Stimulated activated CD8-positive, alpha-beta memory T cell treated with anti-CD3 and anti-CD28 coated beads, Interleukin-7, amount 100 ng/mL, for 24 hours (primary cell): ENCODE data around the gene IQCH.
A peak's percentile ranks its signal among the peaks of the same experiment; 100 is the strongest.

Experiments
- DNase-seq: peaks from one replicate; pipeline ENCODE4 v3.0.0-alpha.2; 2020; ENCODE audit warnings: low read depth

The IQCH gene

DNA sequence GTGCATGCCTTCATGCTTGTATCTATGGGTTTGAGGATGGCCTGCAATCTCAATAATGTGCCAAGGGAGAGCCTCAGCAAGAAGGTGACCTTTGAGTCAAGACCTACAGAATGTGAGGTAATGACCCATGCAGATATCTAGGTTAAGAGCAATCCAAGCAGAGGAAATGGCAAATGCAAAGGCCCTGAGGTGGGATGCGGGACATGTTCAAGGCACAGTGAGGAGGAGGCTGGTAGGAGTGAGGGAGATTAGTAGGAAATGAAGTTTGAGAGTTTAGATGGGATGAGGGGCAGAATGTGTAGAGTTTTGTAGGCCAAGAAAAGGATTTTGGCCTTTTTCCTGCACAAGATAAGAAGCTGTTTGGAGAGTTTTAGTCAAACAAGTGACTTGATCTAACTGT, 283.2 kb downstream of the IQCH start:
- no peak for DNase-seq

DNA sequence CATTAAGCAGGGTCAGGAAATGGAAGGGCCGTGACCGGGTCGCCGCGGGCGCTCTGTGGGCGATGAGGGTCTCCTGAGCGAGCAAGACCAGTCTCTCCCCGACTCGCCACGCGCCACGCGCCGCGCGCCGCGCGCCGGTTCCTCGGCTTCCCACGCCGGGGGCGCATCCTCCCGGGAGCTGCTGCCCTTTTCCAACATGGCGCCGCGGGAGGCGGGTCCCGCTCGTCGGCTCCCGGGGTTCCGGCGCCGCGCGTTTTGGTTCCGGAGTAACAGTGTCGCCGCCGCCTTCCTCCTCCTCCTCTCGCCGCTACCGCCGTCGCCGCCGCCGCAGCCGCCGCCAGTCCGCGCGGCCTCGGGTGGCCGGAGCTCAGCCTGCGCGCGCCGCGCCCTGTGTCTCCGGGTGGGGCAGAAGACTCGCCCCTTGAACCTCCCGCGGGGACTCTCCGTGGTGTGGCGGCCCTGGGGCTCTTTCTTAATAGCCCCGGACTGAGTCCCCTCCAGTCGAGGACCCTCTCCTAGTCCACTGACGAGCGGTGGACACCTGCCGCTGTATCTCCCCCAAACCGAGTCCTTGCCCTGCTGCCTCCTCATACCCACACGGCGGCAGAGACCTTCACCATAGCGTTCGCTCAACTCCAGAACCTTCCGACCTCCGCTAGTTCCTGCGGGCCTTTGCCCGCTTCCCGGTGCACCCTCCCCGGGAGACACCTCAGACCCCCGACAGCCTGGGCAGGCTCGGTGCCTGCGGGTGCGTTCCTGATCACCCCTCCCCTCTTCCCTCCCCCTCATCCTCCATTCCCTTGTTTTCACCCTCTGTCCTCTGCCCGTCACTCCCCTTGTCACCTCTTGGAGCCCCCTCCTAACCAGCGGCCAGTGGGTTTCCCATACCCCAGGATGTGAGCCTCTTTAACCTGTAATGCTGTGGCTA, 288.1 kb downstream of the IQCH start, which contains the start of gene MAP2K5:
Gene MAP2K5, plus strand, starts transcription at position 284 of the 928 bp plus-strand sequence. Its CDS starts 633 bp downstream, at position 917.
- DNase-seq, result peak; percentile 62

DNA sequence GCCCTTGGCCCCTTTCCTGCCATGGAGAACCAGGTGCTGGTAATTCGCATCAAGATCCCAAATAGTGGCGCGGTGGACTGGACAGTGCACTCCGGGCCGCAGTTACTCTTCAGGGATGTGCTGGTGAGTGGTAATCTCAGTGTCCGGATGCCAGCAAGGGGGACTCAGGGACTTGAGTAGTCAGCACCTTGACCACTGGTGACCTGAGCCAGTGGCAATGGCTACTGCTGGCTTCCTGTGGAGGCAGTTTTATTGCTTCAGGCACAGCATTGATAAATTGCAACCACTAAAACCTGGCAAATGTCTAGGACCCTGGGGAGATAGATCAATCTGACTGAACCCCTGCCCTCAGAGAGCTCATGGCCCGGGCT, 288.7 kb downstream of the IQCH start:
- DNase-seq, result no peak

DNA sequence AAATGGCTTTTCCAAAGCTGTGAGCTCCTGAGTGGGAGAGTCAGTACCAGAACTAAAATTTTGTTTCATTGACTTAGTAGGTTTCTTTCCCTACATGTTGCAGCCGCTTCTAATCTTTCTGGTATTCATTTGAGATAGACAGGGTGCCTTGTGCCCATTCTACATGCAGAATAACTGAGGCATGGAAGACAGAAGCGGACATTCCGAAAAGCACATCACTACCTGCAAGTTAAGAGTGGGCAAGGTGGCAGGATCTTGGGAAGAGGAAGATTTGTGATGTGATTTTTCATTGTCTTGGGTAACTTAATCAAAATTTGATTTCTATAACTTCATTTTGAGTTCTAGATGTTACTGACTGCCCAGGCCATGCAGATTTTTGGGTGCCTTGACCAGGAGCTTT, 289.9 kb downstream of the IQCH start:
- DNase-seq, result no peak

DNA sequence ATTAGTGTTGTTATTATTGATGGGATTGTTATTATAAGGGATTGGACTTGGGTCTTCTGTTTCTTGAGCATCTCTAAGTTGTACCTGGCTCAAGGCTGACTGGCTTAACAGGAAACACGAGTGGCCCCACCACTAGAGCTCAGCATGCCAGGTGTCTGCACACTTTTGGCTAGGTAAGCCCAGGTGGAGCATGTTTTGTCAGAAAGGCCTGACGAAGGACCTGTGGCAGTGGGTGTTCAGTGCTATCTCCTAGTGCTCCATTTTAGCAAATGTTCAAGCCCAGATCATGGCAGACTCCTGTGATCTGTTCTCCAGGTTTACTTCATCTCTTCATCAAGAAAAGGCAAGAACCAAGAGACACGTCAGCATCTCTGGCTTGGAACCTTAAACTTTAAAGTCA, 291.3 kb downstream of the IQCH start:
- no peak for DNase-seq

DNA sequence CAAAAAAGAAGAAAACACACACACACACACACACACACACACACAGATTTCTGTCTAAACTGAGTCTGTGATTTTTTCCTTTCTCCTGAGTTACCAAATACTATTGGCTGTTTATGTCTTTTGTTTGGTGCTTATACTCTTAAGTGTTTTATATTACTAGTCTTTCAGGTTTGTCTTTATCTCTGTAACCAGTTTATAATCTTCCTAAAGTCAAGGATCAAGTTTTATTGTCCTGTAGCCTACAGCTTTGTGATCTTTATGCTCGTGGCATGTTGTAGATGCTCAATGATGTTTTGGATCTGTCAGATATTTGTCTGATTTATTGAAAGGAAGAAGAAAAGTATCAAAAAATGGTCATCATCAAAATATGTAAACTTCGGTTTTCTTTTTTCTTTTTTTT, 292.5 kb downstream of the IQCH start:
- DNase-seq, result no peak

DNA sequence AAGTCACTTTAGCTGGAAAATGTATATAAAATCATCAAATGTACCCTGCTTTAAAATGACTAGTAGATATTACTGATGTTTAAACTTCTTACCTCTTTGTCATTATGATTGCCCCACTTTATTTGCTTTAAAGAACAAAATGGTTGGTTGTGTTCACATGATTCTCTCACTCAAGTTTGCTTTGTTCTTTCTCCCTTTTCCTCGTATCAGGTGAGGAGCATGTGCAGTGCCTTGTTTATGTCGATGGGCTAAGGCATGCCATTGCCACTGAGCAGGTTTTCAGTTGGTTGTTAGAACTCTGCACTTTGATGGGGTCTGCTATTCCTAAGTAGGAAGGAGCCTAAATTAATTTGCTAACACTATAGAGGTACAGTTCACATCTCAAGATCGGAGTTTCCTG, 293.2 kb downstream of the IQCH start:
- no peak for DNase-seq

DNA sequence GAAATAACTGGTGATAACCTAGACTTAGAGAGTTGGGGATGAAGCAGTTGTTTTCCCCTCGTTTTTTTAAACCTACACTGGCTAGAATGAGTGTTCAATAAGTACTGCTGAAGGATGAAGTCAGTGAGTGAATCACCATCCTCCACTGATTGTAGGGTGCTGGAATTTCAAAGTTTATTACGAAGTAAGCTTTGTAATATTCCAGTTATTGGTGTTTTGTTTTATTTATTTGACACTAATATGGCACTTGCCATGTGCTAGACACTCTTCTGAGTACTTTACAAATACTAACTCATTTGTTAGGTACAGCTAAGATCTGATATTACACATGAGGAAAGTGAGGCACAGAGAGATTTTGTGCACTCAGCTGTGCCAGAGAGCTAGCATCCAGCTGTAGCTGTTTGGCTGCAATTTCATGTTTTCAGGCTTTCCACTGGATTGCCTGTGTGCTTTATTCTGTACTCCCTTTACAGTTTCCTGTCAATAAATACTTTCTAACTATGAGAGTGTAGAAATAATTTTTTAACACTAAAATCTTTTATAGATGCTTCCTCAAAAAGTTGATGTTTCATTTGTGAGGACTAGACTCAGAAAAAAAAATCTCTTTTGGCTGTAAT, 293.8 kb downstream of the IQCH start:
- DNase-seq, result no peak

DNA sequence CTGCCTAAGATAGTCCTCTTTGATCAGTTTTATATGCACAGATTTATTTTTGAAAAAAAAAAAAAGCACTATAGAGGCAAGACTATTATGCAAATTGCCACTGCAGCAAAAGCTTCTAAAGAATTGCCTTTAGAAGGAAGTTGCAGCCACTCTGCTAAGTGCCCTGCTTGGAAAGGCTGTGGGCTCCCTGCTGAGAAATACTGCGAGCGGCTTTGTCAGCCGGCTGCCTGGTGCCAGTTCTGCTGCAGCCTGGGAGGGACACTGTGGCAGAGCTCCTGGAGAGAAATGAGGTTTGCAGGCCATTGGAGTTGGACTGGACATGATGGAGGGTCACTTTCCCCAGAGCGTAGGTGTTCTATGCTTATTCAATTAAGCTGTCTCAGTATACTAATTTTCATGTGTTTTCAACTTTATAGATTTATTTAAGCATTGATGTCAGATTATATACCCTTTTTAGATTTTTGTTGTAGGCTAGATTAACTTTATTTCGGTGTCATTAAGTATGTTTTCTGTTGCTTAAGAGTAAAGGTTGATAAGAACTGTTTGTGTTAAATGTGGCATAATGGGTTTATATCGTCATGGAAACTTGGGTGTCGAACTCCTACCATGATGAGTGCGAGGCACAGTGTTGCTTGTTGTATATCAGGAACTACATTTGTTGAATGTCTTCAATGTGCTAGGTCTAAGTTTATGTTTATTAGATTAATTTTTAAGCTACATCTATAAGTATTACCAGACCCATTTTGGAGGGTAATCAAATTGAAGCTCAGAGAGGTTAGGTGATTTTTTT, 294.5 kb downstream of the IQCH start:
- no peak for DNase-seq

DNA sequence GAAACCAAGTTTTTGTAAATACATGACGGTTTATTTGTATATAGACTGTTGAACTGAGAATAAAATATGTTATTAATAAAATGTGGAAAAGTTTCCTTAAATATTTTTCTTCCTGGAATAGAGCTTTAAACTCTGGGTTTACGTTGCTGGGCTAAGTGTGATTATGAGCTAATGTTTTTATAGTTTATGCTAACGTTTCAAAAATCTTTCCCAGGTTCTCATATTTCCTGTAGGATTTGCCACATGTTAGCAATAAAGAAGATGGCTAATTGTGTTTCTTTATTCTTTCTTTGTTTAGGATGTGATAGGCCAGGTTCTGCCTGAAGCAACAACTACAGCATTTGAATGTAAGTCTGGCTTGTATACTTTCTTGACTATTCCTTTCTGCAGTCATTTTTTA, 295.1 kb downstream of the IQCH start:
- no peak for DNase-seq

DNA sequence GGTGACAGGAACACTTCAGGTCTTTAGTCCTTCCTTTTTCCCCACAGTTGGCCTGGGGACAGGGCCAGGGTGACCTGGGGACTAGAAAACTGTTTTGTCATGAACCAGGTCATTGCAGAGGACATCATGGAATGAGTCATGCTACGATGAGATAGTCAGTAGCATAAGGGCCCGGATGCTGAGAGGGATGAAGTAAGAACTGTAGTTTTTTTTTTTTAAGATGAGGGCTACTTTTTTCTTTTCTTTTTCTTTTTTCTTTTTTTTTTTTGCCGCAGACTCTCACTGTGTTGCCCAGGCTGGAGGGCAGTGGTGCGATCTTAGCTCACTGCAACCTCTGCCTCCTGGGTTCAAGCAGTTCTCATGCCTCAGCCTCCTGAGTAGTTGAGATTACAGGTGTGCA, 295.9 kb downstream of the IQCH start:
- no peak for DNase-seq

DNA sequence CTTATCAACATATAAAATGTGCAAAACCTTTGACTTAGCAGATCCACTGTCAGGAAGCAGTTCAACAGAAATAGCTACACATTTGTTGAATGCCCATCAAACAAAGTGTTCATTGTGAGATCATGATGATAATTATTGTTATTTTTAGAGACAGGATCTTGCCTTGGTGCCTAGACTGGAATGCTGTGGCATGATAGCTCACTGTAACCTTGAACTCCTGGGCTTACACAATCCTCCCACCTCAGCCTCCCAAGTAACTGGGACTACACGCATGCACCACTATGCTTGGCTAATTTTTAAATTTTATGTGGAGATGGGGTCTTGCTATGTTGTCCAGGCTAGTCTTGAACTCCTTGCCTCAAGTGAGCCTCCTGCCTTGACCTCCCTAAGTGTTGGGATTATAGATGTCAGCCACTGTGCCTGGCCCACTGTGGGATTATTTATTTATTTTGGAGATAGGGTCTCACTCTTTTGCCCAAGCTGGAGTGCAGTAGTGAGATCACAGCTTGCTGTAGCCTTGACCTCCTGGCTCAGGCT, 296.7 kb downstream of the IQCH start:
- no peak for DNase-seq
